HepG2 (cell line): ENCODE measurements around the gene MOG. TPM values are rescaled to one million over a fixed set of nuclear protein-coding genes. Genes with fewer than 3 reads are reported as not detected.
A peak's percentile ranks its signal among the peaks of the same experiment; 100 is the strongest.

Experiments used
- AHR ChIP-seq: IDR thresholded peaks from 2 replicates; pipeline ENCODE4 v1.6.1; 2018; ENCODE audit warnings: missing genetic modification reagents, missing compliant biosample characterization
- FOXA1 ChIP-seq, 2 experiments: fragments of 450-650 bp in 1 of 2; sonication (generic) in 1 of 2; formaldehyde crosslinking in 1 of 2; IDR thresholded peaks; 2 replicates each; pipeline versions ENCODE4 v1.4.0 to v1.6.1; 2016 to 2020; ENCODE audit warnings: missing genetic modification reagents in 1 of 2
- FUBP1 ChIP-seq: sonication (generic); formaldehyde crosslinking; IDR thresholded peaks from 2 replicates; pipeline ENCODE4 v1.5.1; 2020; ENCODE audit warnings: missing genetic modification reagents, mild to moderate bottlenecking, borderline replicate concordance
- HDAC1 ChIP-seq: sonication (generic); formaldehyde crosslinking; IDR thresholded peaks from 2 replicates; pipeline ENCODE4 v1.5.1; 2020; ENCODE audit warnings: mild to moderate bottlenecking, missing genetic modification reagents
- HDAC6 ChIP-seq: fragments of 200-600 bp; sonication (generic); IDR thresholded peaks from 2 replicates; pipeline ENCODE4 v1.7.0; 2017; ENCODE audit warnings: mild to moderate bottlenecking, antibody characterized with exemption, low read length, low read depth
- HNF4G ChIP-seq, 2 experiments: sonication (generic) in 1 of 2; formaldehyde crosslinking in 1 of 2; IDR thresholded peaks; 2 replicates each; pipeline versions ENCODE4 v1.4.0 to v1.6.1; 2011 to 2020; ENCODE audit warnings: borderline replicate concordance in 2 of 2, low read depth in 2 of 2, mild to moderate bottlenecking in 2 of 2, low read length in 1 of 2, missing genetic modification reagents in 1 of 2, moderate library complexity in 1 of 2
- HOXA3 ChIP-seq: sonication (generic); formaldehyde crosslinking; IDR thresholded peaks from 2 replicates; pipeline ENCODE4 v1.5.0; 2020; ENCODE audit warnings: missing genetic modification reagents
- KDM5A ChIP-seq: fragments of 200-600 bp; sonication (generic); IDR thresholded peaks from 2 replicates; pipeline ENCODE4 v1.7.0; 2018; ENCODE audit warnings: antibody characterized with exemption, mild to moderate bottlenecking, low read length, borderline replicate concordance
- MBNL3 ChIP-seq: fragments of 250-450 bp; sonication (Bioruptor Pico); conservative IDR thresholded peaks from 2 replicates; pipeline ENCODE4 v1.8.0; 2022; ENCODE audit warnings: mild to moderate bottlenecking, inconsistent platforms
- MLLT10 ChIP-seq: sonication (generic); formaldehyde crosslinking; IDR thresholded peaks from 2 replicates; pipeline ENCODE4 v1.4.0; 2020; ENCODE audit warnings: missing genetic modification reagents
- MTA3 ChIP-seq: sonication (generic); formaldehyde crosslinking; IDR thresholded peaks from 2 replicates; pipeline ENCODE4 v1.4.0; 2020; ENCODE audit warnings: missing genetic modification reagents
- NR2F6 ChIP-seq, 2 experiments: IDR thresholded peaks; 2 replicates each; pipeline ENCODE4 v1.6.1; 2016; ENCODE audit warnings: antibody characterized with exemption in 1 of 2, mild to moderate bottlenecking in 1 of 2
- NR3C1 ChIP-seq: sonication (generic); formaldehyde crosslinking; IDR thresholded peaks from 2 replicates; pipeline ENCODE4 v1.4.0; 2020; ENCODE audit warnings: missing genetic modification reagents
- NRL ChIP-seq: sonication (generic); formaldehyde crosslinking; IDR thresholded peaks from 2 replicates; pipeline ENCODE4 v1.5.0; 2020; ENCODE audit warnings: missing genetic modification reagents, mild to moderate bottlenecking, moderate library complexity, borderline replicate concordance
- ONECUT2 ChIP-seq: sonication (generic); formaldehyde crosslinking; IDR thresholded peaks from 2 replicates; pipeline ENCODE4 v1.4.0; 2020; ENCODE audit warnings: missing genetic modification reagents
- PHB2 ChIP-seq: fragments of 450-650 bp; IDR thresholded peaks from 2 replicates; pipeline ENCODE4 v1.6.1; 2018; ENCODE audit not compliant: partially characterized antibody
- PRDM15 ChIP-seq: sonication (generic); formaldehyde crosslinking; IDR thresholded peaks from 2 replicates; pipeline ENCODE4 v1.4.0; 2020; ENCODE audit warnings: missing genetic modification reagents
- RNF2 ChIP-seq: fragments of 450-650 bp; conservative IDR thresholded peaks from 2 replicates; pipeline ENCODE4 v1.6.1; 2016; ENCODE audit warnings: low read depth
- TEAD3 ChIP-seq: optimal IDR thresholded peaks from 2 replicates; pipeline ENCODE3; 2016; ENCODE audit warnings: borderline replicate concordance
- THAP8 ChIP-seq: sonication (generic); formaldehyde crosslinking; IDR thresholded peaks from 2 replicates; pipeline ENCODE4 v1.5.1; 2020; ENCODE audit warnings: missing genetic modification reagents, mild to moderate bottlenecking, borderline replicate concordance
- ZBTB7B ChIP-seq: sonication (generic); formaldehyde crosslinking; IDR thresholded peaks from 2 replicates; pipeline ENCODE4 v1.4.0; 2020; ENCODE audit warnings: missing genetic modification reagents
- ZNF224 ChIP-seq: sonication (generic); formaldehyde crosslinking; IDR thresholded peaks from 2 replicates; pipeline ENCODE4 v1.5.0; 2020; ENCODE audit warnings: mild to moderate bottlenecking, missing genetic modification reagents
- ZNF24 ChIP-seq: fragments of 450-650 bp; IDR thresholded peaks from 2 replicates; pipeline ENCODE4 v1.6.1; 2017; ENCODE audit warnings: antibody characterized with exemption, mild to moderate bottlenecking
- ZNF703 ChIP-seq: sonication (generic); formaldehyde crosslinking; IDR thresholded peaks from 2 replicates; pipeline ENCODE4 v1.5.1; 2020; ENCODE audit warnings: missing genetic modification reagents, mild to moderate bottlenecking, moderate library complexity, borderline replicate concordance
- polyA plus RNA-seq, 8 experiments: library from polyadenylated mRNA; depleted of rRNA in 3 of 8; stranded (reverse) in 7 of 8; unstranded in 1 of 8; fragments of >200 nt; fragmentation: Illumina TruSeq in 4 of 8; extraction: Trizol in 4 of 8; gene quantifications; 2 replicates each; pipeline versions ENCODE4 v1.2.1 to v1.2.3, GENCODE V29; 2011 to 2016; ENCODE audit warnings: low read depth in 4 of 8, missing spikeins in 1 of 8, mixed read lengths in 1 of 8; ENCODE audit not compliant: insufficient read depth in 1 of 8
- total RNA-seq, 5 experiments: library from RNA; depleted of rRNA; stranded (reverse); fragments of >200 nt; fragmentation: Illumina TruSeq; extraction: Trizol; gene quantifications; 2 replicates each; pipeline ENCODE4 v1.2.3, GENCODE V29; 2016; ENCODE audit warnings: low read depth in 1 of 5

The MOG gene
- total and polyA plus RNA-seq, 2 of the 13 experiments (the other 11 are each of a cell fraction or from before 2014, with no cell fraction given) = not detected

GRCh38 chr6:29649701-29650673 is 6.9 kb upstream of the MOG start (continued):
- no peak for TF ChIP-seq HDAC6
- no peak for TF ChIP-seq AHR (CRISPR knock-in tag)
- TF ChIP-seq ZNF24 = no peak
- TF ChIP-seq THAP8 (CRISPR knock-in tag) = no peak
- peak; percentile 58 for TF ChIP-seq TEAD3 (CRISPR knock-in tag)
- peak; percentile 22; the same call in 1 of the 2 replicates for TF ChIP-seq NRL (CRISPR knock-in tag)
- TF ChIP-seq MTA3 = no peak
- peak; percentile 86 for TF ChIP-seq HOXA3 (CRISPR knock-in tag)
- no peak for TF ChIP-seq ZNF703 (CRISPR knock-in tag)
- TF ChIP-seq ONECUT2 (CRISPR knock-in tag) = no peak
- TF ChIP-seq PHB2 = no peak
- no peak for TF ChIP-seq MBNL3 (CRISPR knock-in tag)
- peak; percentile 61; the same call in 1 of the 2 replicates for TF ChIP-seq RNF2
- no peak for TF ChIP-seq MLLT10 (CRISPR knock-in tag)
- no peak for TF ChIP-seq HDAC1 (CRISPR knock-in tag)
- TF ChIP-seq PRDM15 (CRISPR knock-in tag) = no peak
- TF ChIP-seq NR3C1 (CRISPR knock-in tag) = no peak
- 0 out of 2 replicates have a peak, but pooled peaks have one; percentile 21 for TF ChIP-seq NR2F6 (IDR thresholded peaks at IDR 0.05)
- no peak for TF ChIP-seq NR2F6 (CRISPR knock-in tag; IDR thresholded peaks at IDR 0.05)
- TF ChIP-seq FOXA1 (IDR thresholded peaks at IDR 0.05) = no peak
- TF ChIP-seq FOXA1 (CRISPR knock-in tag; IDR thresholded peaks at IDR 0.05) = no peak
- no peak for TF ChIP-seq HNF4G (IDR thresholded peaks at IDR 0.05; ENCODE audit: borderline replicate concordance, low read depth, low read length)
- no peak for TF ChIP-seq HNF4G (CRISPR knock-in tag; IDR thresholded peaks at IDR 0.05; ENCODE audit: borderline replicate concordance, low read depth)
- TF ChIP-seq ZBTB7B (CRISPR knock-in tag) = no peak
- TF ChIP-seq KDM5A = no peak
- peak; percentile 60; the same call in 1 of the 2 replicates for TF ChIP-seq FUBP1
- TF ChIP-seq ZNF224 (CRISPR knock-in tag) = no peak
